Measurements from ENCODE around the gene KRTAP5-6.

KRTAP5-6 gene, protein sequence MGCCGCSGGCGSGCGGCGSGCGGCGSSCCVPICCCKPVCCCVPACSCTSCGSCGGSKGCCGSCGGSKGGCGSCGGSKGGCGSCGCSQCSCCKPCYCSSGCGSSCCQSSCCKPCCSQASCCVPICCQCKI

DNA sequence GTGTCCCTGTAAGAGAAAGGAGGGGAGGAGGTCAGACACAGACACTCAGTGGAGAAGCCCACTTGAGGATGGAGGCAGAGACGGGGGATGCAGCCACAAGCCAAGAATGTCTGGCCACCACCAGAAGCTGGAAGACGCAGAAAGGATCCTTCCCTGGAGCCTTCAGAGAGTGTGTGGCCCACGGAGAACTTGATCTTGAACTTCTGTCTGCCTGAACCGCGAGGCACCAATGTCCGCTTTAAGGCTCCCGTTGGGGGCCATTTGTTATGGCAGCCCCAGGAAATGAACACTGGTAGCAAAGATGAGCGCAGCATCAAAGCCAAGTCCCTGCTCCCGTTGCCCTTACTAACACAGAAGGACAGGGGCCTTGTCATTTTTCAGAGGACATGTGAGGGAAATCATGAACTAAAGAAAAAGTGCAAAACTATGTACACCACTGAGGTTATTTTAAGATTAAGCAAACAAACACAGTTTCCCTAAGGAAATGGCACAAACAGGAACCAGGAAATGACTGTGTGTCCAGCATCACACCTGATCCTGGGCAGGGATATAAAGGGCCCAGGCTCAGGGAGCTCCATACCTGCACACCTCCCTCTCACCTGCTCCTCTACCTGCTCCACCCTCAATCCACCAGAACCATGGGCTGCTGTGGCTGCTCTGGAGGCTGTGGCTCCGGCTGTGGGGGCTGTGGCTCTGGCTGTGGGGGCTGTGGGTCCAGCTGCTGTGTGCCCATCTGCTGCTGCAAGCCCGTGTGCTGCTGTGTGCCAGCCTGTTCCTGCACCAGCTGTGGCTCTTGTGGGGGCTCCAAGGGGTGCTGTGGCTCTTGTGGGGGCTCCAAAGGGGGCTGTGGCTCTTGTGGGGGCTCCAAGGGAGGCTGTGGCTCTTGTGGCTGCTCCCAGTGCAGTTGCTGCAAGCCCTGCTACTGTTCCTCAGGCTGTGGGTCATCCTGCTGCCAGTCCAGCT, at the start of gene KRTAP5-6:
TSS of gene KRTAP5-6 (plus strand) at position 588 of the 963 bp plus-strand sequence. CDS start at position 639, 51 bp downstream.
- no peak for DNase-seq (ENCODE audit: low read depth in 2 of 2)

DNA sequence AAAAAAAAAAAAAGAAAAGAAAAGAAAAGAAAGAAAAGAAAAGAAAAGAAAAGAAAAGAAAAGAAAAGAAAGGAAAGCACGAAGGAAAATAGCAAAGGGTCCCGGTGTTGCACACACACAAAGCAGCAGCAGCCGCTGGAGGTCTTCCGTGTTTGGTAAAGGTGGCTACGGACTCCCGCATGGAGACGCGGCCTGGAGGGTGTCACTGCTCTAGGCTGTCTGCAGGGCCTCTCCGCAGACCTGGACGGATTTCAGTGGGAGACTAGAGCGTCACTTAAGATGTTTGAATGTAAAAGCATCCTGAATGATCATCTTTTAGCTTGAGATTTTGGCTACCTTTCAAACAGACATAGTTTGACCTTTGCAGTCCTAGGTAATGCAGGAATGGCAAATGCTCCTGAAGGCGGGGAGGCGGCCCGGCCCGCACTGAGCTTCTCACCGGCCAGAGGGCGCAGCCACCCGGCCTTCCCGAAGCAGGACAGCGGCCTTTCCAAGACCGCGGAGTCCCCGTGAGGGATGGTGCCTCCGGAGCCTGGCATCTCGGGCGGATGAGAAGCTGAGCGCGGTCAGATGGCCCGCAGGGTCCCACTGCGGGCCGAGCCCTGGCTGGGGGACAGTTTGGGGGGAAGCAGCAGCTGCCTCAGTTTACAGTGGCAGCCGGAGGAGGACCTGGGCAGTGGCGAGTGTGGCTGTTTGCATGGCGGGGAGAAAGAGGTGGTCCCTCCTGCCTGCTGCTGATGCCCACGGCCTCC, 48.9 kb upstream of the KRTAP5-6 start:
- DNase-seq (ENCODE audit: low read depth in 2 of 2): no peak

DNA sequence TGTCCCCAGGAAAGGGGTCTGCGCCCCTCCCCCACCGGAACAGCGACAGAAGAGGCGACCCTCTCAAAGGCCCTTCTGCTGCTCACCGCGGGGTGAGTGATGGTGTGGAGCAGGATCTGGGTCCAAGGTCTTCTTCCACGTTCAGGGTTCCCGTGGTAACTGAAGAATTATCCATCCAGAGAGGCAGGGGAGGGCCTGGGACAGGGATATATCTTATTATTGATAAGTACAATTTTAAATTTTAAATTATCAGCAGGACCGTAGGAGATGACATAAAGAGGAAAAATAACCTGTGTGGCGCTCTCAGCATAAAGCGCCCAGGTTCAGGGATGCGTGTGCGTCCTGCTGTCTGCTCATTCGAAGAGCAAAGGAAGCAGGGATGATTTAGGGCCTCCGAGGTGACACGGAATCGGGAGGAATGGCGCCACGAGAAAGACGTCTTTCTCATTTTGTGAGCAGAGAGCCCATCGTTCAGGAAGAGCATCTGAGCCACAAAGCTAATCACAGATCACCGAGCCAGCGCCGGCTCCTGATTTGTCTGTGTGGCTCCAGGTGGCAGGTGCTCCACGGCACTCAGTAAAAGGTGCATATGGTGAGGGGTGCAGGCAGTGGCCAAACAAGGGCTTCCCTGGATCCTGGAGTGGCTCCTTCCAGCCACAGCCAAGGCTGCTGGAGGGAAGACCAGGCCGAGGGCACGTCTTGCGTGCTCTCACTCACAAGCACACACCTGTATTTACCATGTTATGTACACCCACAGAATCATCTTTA, 48.2 kb upstream of the KRTAP5-6 start:
- no peak for DNase-seq (ENCODE audit: low read depth in 2 of 2)

DNA sequence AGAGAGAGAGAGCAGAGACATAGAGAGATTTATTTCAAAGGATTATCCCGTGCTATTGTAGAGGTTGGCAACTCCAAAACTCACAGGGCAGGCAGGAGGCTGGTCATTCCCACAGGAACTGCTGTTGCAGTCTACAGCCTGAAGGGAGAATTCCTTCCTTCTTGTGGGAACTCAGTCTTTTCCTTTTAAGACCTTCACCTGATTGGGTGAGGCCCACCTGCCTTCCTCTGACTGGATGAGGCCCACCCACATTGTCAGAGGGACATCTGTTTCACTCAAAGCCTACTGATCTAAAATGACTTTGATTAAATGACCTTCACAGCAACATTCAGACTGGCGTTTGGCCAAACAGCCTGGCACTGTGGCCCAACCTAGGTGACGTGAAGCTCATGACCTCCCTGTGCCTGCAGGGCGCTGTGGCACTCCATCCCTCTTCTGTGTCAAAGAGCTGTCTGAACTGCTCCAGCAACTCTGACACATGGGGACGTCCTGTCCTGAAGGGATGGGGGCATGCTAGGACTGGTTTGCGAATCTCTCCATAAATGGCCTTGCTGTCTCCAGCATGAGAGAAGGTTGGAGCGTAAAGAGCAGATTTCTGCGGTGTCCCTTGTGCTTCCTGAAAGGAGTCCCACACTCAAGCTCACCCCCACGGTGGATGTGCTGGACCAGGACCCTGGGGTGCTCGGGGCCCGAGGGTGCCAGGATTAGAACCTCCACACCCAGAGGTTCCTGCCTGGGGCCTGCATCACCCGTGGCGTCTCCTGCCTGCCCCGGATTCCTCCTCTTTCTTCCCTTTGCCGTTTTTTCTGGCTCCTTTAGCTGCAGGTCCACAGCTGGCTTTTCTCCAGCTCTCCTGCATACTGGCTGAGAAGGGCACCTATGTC, 46.7 kb upstream of the KRTAP5-6 start:
- no peak for DNase-seq (ENCODE audit: low read depth in 2 of 2)

DNA sequence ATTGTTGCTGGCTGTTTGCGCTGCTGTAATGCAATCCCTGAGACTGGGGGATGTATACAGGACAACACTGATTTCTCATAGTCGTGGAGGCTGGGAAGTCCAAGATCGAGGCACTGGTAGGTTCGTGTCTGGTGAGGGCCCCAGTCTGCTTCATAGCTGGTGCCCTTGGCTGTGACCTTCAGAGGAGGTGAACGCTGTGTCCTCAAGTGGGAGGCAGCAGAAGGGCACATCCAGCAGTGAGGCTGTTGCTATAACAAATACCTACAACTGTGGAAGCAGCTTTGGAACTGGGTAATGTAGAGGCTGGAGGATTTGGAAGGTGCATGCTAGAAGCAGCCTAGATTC, 46.1 kb upstream of the KRTAP5-6 start:
- no peak for DNase-seq (ENCODE audit: low read depth in 2 of 2)

DNA sequence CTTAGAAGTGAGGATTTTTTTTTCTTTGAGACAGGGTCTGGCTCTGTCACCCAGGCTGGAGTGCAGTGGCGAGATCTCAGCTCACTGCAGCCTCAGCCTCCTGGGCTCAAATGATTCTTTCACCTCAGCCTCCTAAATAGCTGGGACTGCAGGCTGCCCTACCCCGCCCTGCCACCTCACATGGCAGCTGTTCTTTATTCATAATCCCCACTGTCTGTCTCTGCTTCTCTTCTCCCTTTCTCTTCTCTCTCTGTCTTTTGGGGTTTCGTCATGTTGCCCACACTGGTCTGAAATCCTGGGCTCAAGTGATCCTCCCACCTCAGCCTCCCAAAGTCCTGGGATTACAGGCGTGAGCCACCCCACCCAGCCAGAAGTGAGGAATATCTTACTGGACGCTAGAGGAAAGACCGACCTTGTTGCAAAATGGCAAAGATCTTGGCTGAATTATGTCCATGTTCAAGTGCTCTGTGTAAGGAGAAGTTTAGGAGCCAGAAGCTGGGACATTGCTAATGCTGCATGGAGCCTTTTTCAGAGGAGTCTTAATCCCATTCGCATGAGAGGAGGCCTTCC, 45.5 kb upstream of the KRTAP5-6 start:
- DNase-seq (ENCODE audit: low read depth in 2 of 2): no peak

DNA sequence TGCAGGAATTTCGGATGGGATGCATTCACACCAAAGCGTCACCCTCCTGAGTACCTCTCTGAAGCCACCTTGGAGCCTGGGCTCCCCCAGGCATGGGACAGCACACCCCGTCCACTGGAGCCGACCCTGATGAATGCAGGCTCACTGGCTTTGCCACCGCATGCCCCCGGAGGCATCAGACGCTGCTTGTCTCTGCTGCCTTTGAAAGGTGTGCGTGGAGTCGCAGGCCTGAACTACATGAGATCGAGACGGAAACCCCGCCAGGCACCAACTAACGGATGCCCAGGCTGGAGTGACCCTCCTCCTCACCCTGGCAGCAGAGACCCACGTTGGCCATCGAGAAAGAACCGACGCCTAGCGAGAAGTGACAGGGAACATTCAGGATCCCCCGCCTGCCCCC, 45.0 kb upstream of the KRTAP5-6 start:
- no peak for DNase-seq (ENCODE audit: low read depth in 2 of 2)

DNA sequence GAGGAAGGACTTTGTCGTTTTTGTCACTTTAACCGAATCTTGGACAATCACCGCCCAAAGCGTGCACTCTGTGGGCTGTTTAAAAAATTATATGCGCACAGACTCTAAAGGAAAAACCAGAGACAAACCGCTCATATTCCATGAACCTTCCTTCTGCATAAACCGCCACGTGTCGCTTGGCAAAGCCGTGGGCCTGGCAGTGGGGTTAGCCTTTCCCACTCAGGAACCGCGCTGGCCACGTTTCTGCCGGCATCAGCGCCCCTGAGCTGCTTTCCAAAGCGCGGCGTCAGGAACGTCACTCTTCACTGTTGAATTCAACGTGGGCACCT, 44.6 kb upstream of the KRTAP5-6 start:
- no peak for DNase-seq (ENCODE audit: low read depth in 2 of 2)

DNA sequence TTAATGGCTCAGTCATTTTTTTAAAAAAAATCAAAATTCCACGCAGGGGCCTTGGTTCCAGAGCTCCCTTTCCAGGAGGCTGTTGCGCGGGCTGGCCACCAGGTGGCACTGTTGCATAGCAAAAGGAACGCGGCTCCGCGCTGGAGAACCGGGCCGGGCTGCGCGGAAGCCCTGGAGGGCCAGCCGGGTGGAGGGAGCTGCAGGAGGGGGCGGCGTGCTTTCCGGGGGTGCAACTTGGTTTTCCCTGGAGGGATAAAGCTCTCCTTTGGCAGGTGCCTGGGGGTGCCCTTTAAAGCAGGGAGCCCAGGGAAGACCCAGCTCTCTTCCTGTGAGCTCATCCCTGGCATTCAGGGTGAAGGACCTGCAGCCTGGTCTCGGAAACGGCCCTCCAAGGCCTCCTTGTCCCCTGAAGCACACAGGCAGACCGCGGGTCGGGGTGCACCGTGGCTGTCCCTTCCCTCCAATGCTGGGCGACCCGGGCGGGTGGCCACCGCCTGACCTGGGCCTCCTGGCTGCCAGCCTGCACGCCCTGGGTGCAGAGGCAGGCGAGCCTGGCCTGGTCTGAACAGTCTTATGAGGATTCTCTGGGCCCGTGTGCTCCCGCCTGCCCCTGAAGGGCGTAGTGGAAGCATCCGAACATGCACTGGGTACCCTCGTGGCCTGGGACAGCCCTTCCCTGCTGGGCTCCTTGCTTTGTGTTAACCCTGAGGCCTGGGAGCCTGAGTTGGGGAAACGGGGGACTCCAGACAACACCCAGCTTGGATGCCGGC, 44.0 kb upstream of the KRTAP5-6 start:
- peak; percentile 62 to 63 for DNase-seq (ENCODE audit: low read depth in 2 of 2)

DNA sequence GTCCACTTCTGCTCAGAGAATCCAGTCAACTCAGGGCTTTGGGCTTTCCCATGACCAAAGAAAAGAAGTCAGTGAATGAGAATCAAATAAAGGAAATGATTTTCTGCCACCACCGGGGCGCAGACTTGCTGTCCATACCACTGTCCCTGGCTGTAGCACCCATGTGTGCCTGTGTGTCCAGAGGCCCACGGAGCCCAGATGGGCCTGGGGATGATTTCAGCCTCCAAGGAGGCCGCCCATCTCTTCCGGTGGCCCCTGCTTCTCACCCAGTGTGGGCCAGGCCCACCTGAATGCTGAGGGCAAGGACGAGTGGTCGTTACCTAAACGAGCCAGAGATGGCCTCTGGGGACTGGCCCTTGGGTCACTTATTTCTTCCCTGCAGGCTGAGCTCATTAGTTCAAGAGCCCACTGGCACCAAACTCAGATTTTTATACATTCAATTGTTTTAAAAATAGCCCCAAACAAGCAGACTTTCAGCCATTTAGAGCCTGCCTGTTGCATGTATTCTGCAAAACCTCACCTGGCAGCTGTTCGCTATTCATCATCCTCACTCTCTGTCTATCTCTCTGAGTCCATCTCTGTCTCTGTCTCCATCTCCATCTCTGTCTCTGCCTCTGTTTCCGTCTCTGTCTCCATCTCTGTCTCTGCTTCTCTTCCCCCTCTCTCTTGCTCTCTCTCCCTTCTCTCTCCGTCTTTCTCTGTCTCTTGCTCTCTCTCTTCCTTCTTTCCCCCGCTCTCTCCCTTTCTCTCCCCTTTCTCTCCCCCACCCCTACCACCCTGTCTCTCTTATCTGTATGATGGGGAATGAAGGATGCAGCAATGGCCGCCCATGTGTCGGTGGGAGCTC, 43.2 kb upstream of the KRTAP5-6 start:
- no peak for DNase-seq (ENCODE audit: low read depth in 2 of 2)

DNA sequence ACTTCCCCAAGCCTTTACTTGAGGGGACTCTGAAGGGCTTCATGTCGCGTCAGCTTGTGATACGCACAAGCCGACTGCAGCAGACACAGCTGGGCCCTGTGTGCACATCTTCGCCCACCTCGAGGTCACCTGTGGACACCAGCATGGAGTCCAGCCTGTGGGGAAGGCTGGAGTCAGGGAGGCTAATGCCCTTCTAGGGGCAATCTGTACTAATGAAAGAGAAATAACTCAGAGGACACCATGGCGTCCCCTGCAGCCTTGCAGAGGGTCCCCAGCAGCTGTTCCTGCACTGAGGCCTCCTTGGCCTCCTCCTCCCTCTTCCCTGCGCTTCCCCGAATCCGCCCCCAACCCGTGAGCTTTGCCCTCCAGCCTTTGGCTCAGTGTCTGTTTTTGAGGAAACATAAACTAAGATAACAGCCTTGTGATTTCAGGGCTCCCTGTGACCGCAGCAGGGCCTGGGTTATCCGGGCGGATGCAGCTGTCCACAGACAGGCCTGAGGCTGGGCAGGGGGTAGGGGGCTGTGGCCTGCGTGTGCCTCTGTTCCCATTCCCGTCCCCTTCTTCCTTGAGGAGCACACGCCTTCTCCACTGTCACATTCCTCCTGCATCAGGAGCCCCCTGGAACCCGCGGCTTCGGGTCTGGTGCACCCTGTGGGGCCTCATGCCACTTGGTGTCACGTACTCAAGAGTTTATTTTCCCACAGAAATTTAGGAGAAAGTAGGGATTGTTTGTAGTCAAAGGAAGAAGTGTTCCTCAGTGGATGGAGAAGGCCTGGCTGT, 42.4 kb upstream of the KRTAP5-6 start:
- DNase-seq (ENCODE audit: low read depth in 2 of 2): no peak

DNA sequence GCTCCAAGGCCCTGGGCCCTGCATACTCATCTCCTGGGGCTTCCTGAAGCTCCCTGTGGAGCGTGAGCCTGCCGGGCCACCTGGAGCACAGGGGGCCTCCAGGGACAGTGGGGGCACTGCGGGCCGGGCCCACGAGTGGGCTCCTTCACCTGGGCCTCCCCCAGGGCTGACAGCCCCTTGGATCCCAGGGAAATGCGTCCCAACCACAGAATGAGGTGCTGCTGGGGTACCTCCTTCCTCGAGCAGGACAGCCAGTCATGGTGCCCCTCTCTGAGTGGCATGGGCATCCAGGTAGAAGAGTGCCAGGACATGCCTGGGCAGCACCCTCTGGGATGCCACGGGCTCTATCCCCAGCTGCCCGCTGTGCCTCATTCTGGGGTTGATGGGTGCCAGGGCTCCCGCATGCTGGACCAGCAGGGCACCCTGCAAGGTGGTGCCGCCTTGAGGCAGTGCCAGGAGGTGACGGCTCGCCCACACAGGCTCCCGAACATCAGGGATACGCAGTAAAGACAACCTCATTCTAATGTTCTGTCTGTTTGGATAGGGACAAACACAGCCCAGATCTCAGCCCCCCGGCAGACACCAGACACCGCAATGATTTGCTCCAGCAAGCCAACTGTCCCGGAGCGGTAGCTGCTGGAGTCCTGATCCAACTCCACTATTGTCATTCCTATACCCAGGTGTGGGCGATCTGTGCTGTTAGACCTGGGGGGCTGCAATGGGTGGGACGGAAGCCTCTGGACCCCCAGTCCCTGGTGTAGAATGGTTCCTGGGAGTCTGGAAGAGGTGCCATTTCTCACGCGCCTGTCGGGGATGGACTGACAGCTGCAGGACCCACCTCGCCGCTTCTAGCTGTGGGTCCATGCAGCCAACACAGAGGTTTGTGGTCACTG, 41.6 kb upstream of the KRTAP5-6 start:
- no peak for DNase-seq (ENCODE audit: low read depth in 2 of 2)

DNA sequence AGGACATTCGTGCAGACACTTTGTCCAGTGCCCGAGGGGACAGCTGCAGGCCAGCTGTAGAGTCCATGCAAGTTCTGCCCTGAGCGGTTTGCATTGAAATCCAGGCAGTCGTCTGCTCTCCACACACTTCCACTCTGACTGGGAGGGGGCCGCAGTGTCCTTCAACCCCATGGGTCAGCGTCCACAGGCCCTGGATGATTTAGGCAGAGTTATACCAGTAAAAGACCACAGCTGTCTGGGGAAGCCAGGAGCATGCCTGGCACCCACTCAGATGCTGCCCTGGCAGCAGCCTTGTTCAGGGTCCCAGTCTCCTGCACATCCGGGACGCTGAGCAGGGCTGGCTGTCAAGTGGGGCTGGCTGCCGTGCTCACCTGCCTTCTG, 40.9 kb upstream of the KRTAP5-6 start:
- no peak for DNase-seq (ENCODE audit: low read depth in 2 of 2)

DNA sequence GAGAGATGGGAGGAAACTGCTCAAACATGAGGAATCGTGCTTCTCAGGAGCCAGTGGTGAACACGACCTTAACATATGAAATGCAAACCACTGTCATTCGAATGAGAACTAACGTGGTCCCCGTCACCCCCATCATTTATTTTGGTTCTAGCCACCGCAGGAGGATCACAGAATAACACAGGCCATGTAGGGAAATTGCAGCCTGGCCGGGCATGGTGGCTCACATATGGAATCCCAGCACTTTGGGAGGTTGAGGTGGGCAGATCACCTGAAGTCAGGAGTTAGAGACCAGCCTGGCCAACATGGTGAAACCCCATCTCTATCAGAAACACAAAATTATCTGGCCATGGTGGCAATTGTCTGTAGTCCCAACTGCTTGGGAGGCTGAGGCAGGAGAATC, 40.3 kb upstream of the KRTAP5-6 start:
- no peak for DNase-seq (ENCODE audit: low read depth in 2 of 2)

DNA sequence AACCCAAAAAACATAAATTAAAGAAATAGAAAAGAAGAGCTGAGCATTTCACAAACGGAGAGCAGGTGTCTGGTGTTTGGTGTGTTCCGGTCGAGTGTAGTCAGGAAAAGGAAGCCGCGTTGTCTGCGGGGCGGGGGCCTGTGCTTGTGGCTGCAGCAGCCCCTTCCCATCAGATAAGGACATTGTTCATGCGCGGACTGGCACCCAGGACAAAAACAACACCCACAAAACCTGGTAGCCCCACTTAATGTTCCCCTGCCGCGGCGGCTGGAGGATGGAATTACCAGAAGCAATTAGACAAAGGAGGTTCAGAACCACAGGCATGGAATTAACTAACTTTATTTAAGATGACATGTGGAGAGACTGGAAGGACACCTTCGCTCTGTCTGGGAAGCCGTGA, 37.5 kb upstream of the KRTAP5-6 start:
- DNase-seq (ENCODE audit: low read depth in 2 of 2): no peak

DNA sequence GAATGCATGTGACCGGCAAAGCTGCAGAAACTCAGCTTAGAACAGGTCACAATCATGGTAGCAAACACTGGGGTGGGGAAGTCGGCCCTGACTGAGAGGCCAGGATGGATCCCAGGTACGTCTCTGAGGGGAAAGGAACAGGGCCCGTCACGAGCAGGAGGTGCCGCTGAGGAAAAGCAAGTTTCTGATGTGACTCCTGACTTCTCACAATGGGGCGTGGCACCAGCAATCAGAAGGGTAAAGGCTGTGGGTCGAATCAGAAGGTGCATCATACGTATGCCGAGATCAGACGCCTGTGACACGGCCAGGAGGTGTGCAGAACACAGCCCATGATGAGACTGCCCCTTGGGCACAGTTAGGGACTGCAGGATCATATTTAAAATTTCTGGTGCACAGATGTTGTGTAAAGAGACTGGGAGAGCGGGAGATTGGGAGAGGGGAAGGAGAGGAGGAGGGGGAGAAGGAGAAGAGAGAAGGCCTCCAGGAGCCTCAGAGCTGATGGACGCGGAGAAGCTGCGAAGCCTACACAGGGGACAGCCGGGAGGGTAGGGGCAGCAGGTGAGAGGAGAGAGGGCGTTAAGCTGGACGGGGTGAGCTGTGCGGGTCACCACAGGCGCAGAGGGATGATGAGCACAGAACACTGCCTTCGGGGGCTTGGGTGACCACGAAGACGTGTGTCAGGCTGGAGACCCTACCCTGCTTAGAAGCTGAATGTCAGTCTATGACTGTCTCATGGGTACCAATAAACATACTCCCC, 36.7 kb upstream of the KRTAP5-6 start:
- DNase-seq (ENCODE audit: low read depth in 2 of 2): no peak

Data from stimulated activated CD8-positive, alpha-beta memory T cell treated with anti-CD3 and anti-CD28 coated beads, Interleukin-2, amount 100 ng/mL, for 1 hour (primary cell).